GM18868 (cell line): Measurements from ENCODE around the gene FMN1.

ENCODE experiments used
- ATAC-seq: cut with Tn5 transposase; IDR thresholded peaks from one replicate; pipeline ENCODE4 v1.9.1; 2021; ENCODE audit warnings: mild to moderate bottlenecking, moderate library complexity; ENCODE audit not compliant: unreplicated experiment

Gene FMN1

DNA sequence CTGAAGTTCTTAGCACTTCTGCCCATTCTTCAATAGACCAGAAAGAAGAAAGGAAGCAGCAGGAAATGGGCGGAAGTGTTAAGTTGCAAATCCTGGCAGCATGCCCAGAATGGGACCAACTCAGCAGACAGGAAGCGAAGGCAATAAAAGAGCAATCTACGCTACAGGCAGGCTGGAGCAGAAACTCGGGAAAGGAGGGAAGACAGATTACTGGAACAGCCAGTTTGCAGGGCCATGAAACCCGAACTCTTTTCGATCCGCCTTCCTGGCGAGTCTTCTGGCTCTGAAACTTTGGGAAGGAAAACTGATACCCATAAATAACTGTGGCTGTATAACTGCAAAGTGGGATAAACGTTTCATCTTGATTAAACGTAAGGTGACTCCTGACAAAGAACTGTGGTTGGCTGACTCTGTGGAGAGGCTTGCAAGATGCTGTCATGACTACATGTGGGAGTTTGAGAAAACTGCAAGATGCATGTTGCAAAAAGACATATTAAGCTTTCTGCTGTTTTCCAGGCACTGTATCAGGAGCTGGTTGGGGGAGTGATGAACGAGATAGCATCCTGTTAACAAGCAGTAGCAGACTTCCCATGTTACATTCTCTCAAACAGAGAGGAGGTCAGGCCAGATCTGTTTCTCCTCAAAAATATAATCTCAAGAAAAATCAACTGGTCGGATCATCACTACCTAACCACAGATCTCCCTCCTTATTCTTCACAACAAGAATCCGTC is 67.8 kb downstream of the FMN1 start:
- ATAC-seq, result no peak

DNA sequence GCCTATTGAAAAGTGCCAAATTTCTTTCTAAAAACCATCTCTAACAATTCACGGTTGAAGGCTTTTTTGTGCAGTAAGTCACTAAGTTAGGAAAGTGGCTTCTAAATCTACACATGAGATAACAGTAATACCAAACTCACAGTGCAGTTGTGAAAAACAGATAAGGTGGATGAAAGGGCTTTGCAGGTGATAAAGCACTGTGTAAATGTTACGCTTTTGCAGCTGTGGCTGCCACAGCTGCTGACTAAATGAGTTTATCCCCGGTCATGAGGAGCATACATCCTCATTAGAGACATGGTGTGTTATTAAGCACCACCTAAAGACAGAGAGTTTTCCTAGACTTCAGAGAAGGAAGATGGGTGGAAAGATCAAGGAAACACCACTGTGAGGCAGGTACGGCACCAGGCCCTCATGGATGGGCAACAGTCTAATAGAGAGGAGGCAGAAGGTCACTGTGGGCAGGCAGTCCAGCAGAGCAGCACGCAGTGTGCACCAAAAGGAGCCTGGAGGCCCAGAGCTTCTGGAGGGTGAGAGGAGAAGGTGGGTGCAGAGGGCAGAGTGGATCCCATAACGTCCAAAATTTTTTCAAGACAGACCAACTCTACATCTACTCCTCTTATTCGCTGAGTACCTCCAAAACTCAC is 68.5 kb downstream of the FMN1 start:
- no peak for ATAC-seq

DNA sequence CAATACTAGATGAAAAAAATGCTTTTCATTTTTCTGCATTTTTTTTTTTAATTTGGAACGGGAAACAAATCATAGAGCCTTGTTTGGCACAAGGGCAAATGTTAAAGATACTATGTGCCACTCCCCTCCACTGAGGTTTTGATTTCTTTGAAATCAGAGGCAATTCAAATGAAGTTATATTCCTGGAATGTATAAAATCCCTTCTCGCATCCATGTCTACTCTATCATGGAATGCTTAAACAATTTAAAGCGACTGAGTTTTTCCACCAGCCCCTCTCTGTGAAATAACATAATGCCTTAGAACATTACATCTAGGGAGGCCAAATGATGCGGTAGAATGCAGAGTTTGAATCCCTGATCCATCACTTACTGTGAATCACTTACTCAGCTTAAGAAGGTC is 69.7 kb downstream of the FMN1 start:
- no peak for ATAC-seq

DNA sequence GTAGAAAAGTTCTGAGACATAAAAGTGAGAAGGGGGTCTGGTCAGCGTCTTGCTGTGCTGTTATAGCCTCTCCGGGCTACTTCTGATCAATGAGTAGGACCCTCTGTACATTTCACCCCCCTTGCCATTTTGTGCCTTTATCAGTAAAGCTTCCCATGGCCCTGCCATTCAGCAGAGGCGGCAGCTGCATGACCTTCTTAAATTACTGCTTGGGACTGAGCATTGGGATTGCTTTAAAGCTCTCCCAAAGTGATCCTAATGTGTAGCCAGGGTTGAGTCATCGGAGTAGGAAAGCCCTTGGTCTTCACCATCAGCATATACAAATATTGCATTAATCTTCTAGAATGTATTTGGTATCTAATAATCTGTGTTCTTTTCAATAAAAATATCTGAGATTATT is 70.2 kb downstream of the FMN1 start:
- ATAC-seq, result no peak

DNA sequence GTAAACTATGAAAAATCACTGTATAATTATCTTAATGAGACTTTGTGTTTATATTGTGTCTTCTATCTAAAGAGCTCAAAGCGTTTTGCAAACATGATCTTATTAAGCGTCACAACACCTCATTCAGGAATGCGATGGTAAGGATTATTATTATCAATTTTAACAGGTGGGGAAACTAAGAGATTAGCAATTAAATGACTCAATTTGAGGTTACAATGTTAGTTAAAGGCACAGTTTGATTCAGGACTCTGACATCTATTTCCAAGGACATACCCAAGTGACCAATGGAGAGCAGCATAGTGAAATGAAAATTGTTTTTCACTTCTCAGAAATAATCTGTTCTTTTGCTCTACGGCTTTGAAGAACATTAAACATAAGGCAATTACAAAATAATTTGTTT is 74.6 kb downstream of the FMN1 start:
- ATAC-seq, result no peak

DNA sequence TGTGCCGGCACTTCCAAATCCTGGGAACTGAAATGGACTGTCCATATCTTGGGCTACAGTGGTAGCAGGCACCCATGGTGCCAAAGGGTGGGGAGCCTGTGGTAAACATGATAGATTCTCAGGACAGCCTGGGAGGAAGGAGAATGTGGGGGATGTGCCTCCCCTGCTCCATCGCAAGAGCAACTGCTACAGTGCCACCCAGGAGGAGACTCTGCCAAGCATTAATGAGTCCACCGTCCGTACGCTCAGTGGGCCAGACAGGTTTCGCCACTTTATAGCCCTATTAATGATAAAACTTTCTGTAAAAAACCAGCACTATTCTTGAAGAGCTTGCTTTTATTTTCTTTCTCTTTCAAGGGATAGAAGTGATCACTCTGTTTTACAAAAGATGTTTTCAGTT is 75.2 kb downstream of the FMN1 start:
- no peak for ATAC-seq

DNA sequence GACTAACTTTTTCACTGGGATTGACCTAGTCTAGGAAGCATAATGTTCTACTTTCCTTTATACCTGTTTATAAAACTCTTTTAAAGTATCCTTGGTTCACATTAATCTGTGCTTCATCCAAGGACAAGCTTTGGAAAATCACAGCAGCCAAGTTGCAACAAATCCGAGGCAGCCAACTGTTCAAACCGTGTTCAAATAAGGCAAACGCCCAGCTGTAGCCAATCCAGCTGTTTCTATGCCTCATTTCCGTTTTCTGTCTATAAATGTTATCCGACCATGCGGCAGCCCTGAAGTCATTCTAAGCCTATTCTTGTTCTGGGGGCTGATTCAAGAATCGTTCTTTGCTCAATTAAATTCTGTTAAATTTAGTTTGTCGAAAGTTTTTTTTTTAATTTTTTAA is 78.3 kb downstream of the FMN1 start:
- no peak for ATAC-seq

DNA sequence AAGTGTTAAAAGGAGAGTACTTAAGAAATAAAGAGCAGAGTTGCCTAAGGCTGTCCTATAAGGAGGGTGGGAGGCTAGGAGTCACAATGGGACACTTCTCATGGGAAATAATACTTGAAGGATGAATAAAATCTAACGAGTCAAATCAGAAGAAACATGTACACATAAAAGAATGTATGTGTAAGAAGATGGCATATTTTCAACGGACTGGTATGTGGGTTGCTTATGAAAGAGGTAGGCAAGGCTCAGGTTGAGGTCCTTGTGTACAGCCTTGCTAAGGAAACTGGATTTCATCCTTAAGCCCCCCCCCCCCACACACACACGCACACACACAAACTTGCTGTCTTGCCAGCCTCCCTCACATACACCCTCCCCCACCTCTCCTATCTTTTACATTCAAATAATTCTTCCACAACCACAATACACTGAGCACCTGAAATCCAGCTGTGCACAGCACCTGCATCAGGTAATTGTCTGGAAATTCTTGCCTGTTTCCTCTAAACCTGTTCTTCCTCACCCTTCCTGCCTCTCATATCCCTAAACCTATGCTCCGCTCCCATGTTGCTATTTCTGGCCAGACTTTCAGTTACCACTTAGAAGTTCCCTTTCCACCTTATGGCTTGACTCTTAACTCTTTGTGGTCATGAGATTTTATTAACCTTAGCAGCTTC is 79.2 kb downstream of the FMN1 start:
- no peak for ATAC-seq

DNA sequence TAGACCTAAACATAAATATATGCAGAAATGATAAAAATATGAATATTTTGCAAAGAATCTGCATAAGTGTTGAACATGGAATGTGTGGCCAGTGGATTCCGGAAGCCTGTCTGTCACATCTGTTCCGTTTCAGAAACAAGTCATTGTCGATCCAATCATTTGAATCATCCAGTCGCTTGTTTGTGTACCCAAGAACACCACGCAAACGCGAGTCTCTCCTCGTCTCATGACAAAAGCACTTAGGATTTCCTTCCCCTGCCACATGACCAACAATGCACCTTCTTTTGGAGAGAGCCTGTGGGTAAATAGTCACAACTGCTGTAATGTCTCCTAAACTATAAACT is 80.2 kb downstream of the FMN1 start:
- no peak for ATAC-seq

DNA sequence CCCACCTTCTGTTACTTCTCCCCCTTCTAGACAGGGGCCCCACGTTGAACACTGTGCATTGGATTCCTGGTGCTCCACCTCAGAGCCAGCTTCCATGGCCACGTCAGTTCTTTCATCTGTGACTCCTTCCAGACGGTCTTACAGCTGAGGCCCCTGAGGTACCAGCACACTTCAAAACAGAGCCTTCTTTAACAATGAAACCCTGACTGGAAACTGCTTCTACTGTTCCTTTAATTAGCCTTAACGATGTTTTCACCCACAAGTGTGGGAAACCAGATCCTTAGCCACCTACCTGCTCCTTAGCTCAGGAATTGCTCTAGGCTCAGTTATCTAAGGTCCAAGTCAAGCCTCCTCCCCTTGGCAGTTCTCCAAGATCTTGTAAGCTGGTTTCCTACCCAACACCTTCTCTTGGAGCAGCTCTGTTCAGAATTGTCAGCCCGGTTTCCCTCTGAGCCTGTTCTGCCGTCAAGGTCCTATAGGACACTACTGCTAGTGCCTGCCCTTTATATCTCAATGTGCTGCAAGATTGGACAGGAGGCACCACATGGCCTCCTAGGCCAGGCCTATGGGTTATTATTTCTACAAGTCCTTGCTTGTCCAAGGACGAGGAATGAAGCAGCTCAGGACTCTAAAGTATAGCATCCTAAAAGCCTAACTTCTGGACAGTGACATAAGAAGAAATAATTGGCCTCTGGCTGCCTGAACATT is 80.7 kb downstream of the FMN1 start:
- ATAC-seq, result no peak

DNA sequence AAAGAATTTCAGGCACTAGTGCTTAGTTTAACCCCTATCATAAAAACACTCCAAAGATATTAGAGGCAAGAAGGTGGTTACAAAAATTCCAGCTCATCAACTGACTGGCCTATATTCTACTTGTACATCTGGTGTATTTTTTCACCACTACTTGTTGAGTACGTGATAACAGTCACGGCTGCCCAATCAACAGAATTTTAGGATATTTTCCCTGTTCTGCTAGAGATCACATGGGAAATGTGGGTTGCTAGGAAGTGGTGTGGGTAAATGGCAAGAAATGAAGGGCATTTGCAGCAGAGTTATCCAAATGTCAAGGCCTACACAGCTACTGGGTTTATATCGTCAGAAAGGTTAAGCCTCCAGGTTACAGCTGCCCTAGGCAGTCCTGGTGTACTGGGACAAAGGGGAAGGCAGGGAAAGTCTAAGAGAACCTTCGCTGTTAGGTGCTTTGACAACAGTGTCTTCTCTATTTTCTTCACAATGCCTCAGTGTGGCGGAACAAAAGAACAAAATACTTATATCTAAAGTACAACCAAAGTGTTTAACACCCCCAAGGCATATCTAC is 81.9 kb downstream of the FMN1 start:
- no peak for ATAC-seq

DNA sequence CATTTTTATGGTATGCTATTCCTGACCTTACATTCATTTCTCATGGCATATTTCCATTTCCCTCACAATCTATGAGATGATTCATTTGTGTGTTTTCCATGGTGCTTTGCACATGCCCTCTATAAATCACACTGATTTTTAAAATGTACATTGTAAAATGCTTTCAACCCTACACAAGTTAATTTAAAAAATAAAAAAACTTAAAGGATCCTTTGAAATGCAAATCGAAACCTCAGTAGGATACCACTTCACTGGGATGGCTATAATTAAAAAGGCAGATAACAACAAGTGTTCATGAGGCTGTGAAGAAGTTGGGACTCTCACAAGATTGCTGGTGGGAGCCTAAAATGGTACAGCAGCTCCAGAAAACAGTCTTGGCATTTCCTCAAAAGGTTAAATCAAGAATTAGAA is 83.5 kb downstream of the FMN1 start:
- no peak for ATAC-seq

DNA sequence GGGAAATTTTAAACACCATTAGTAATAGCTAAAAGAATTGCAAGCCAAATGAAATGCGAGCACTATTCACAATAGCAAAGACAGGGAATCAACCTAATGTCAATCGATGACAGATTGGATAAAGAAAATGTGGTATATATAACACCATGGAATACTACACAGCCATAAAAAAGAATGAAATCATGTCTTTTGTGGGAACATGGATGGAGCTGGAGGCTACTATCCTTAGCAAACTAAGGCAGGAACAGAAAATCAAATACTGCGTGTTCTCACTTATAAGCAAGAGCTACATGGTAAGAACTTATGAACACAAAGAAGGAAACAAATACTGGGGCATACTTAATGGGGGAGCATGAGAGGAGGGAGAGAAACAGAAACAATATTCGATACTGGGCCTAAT is 85.2 kb downstream of the FMN1 start:
- no peak for ATAC-seq

DNA sequence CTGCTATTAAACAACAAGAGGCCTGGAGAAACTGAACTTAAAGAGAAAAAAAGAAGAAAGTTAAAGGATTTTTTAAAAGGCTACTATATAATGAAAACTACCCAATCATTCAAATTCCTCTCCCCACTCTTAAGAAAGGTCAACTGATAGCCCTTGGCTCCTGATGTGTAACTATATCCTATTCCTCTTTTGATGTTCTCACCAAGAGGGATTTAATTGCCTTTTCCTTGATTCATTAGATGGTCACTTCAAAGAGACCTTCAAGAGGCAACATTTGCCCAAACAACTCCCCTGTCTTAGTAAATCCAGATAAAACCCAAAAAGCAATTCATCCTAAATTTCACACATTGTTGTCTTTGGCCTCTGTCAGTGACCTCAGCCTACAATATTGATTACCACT is 86.0 kb downstream of the FMN1 start:
- no peak for ATAC-seq

DNA sequence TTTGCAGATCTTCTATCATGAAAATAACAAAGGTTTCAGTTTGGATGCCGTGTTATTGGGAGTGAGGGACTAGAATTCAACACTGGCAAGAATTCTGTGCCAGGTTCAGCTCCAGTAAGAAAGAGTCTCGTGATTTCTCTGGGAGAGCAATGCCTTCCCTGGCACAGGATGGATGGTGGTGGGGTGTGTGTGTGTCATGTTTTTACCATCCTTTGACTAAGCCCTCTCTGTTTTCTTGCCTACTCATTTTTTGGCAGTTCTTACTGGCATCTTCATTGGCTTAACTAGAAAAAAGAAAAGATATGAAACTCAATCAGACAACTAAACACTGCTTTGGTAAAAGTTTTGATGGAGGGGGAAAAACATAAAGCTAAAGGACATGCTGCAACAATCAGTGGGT is 86.6 kb downstream of the FMN1 start:
- no peak for ATAC-seq

DNA sequence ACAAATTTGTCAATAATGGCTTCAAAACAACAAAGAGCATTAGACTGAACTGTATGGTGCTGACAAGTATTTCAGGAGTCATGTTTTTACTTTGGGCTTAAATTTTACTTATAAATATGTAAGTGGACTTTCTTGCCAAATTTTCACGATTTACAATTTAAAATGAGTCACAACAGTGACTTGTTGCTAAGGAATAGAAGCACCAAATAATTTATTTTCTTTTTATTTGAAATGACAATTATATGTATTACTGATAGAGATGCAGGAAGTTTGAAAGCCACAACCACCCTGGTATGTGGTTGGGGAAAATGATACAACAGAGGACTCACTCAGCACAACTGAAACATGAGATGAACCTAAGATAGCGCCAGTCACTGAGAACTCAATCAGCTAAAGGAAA is 90.3 kb downstream of the FMN1 start:
- no peak for ATAC-seq

DNA sequence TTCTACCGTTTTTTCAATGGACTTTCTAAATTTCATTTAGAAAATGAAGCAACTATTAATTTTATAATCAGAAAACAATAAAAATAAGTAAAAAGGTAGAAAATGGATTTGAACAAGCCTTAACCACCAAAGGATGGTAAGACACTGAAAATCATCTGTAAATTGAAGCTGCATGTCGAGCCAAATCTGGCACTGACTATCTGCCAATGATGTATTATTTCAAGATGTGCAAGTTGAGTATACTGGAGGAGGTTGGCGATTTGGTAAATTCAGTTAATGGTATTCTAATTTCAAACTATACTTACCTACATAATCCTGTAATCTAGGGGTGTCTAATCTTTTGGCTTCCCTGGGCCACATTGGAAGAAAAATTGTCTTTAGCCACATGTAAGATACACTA is 93.5 kb downstream of the FMN1 start:
- ATAC-seq, result no peak

DNA sequence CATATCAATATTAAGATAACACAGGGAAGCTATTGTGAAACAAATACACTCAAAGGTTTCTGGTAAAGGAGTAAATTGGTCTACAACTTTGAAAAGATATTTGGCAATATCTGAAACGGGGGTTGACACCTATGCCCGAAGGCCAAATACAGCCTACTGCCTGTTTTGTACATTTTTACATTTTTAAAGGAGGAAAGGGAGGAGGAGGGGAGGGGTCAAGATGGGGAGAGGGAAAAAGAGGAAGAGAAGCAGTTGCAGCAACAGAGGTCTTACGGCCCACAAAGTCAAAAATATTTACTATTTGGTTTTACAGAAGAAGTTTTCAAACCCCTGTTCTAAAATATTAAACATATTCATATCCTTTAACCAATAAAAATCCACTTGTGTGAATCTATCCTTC is 94.2 kb downstream of the FMN1 start:
- ATAC-seq, result no peak

DNA sequence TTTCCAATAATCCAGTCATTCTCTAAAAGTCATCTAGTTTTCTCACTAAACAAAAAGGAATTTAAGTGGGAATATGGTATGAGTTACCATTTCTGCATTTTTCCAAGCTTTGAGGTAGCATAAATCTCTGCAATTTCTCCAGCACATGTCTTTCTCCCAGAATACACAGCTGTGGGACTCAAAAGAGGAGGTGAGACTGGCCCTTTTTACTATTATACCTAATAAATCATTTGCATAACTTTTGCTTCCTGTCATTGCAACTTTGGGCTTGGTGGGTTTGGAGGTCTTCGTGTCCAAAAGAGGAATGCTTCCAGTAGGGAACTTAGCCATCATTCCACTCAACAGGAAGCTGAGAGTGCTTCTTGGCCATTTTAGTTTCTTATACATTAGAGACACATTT is 94.8 kb downstream of the FMN1 start:
- ATAC-seq, result no peak

DNA sequence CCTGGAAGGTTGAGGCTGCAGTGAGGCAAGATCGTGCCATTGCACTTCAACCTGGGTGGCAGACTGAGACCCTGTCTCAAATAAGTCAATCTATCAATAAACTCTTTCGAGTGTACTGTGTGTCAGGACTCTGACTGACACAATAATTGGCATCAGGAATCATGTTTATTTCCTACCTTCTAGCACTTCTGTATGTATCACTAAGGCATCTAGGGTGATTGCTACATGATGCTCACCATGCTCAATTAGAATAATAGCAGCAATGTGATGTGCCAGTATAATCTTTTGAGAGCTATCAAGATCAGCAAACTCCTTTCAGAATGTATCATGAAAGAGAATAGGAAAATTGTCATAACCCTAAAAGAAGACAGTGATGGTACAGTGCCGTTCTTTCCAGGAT is 95.3 kb downstream of the FMN1 start:
- no peak for ATAC-seq
